Esophagus mucosa (tissue), 1 donor: Measurements from ENCODE around the gene RSPO3. TPM values are rescaled to one million over a fixed set of nuclear protein-coding genes. Genes with fewer than 3 reads are reported as not detected.

Source experiments
- ATAC-seq: fragments of 200-7000 bp; cut with Tn5 transposase; one replicate; pipeline ENCODE4 v1.9.1; 2020
- total RNA-seq: library from RNA; stranded (reverse); gene quantifications from one replicate; pipeline ENCODE4 v1.2.4, GENCODE V29; 2023
- donor health status: DM: yes; HTN: yes; CAD: no.

The RSPO3 gene
- total RNA-seq, 1 donor from 2014 or later, result 1.4 TPM

GRCh38 chr6:127164036-127164435 lies 45.6 kb downstream of the RSPO3 start:
- no peak for ATAC-seq

GRCh38 chr6:127164565-127164964 lies 46.1 kb downstream of the RSPO3 start:
- ATAC-seq, result no peak

GRCh38 chr6:127173156-127173940 lies 54.9 kb downstream of the RSPO3 start:
- no peak for ATAC-seq

- ATAC-seq, result no peak
Observed at GRCh38 chr6:127176146-127176545, 57.7 kb downstream of the RSPO3 start.

- no peak for ATAC-seq
Observed at GRCh38 chr6:127177030-127177922, 58.8 kb downstream of the RSPO3 start.

- no peak for ATAC-seq
Observed at GRCh38 chr6:127177923-127178231, 59.4 kb downstream of the RSPO3 start.

- ATAC-seq, result no peak
Observed at GRCh38 chr6:127178746-127179145, 60.3 kb downstream of the RSPO3 start.

GRCh38 chr6:127180426-127180825 lies 62.0 kb downstream of the RSPO3 start:
- ATAC-seq, result no peak

- ATAC-seq, result no peak
Observed at GRCh38 chr6:127182501-127182900, 64.0 kb downstream of the RSPO3 start.

- ATAC-seq, result no peak
Observed at GRCh38 chr6:127185437-127185995, 67.0 kb downstream of the RSPO3 start.

GRCh38 chr6:127186889-127187288 lies 68.4 kb downstream of the RSPO3 start:
- ATAC-seq, result no peak

GRCh38 chr6:127188744-127189143 lies 70.3 kb downstream of the RSPO3 start:
- ATAC-seq, result no peak

- no peak for ATAC-seq
Observed at GRCh38 chr6:127190552-127190951, 72.1 kb downstream of the RSPO3 start.

- ATAC-seq, result no peak
Observed at GRCh38 chr6:127191716-127192115, 73.2 kb downstream of the RSPO3 start.

- ATAC-seq, result no peak
Observed at GRCh38 chr6:127192911-127193541, 74.6 kb downstream of the RSPO3 start.

GRCh38 chr6:127195833-127196232 lies 77.4 kb downstream of the RSPO3 start:
- no peak for ATAC-seq

GRCh38 chr6:127198549-127198948 lies 80.1 kb downstream of the RSPO3 start:
- ATAC-seq, result no peak

- no peak for ATAC-seq
Observed at GRCh38 chr6:127199470-127199869, 81.0 kb downstream of the RSPO3 start.

GRCh38 chr6:127200114-127200513 lies 81.6 kb downstream of the RSPO3 start:
- ATAC-seq, result no peak

GRCh38 chr6:127201321-127201720 lies 82.8 kb downstream of the RSPO3 start:
- ATAC-seq, result no peak

- ATAC-seq, result no peak
Observed at GRCh38 chr6:127202676-127203075, 84.2 kb downstream of the RSPO3 start.

GRCh38 chr6:127204281-127204680 lies 85.8 kb downstream of the RSPO3 start:
- no peak for ATAC-seq

GRCh38 chr6:127205036-127205435 lies 86.6 kb downstream of the RSPO3 start:
- ATAC-seq, result no peak
